Esophagus squamous epithelium (tissue), 5 donors: ENCODE results near the gene VSIG10. TPM values are rescaled to one million over a fixed set of nuclear protein-coding genes. Genes with fewer than 3 reads are reported as not detected.
A peak's percentile ranks its signal among the peaks of the same experiment; 100 is the strongest.

Experiments
- DNase-seq: peaks from one replicate; lab custom pipeline; 2025; lab: John Stamatoyannopoulos, UW
- H3K27ac ChIP-seq, 4 donors: fragments of 200-600 bp; sonication (generic); one replicate each; pipeline ENCODE4 v1.5.1; 2016 to 2019; ENCODE audit warnings: mild to moderate bottlenecking in 1 of 4
- H3K27me3 ChIP-seq, 4 donors: fragments of 200-600 bp; sonication (generic); 1 replicate in 3 of 4; 2 replicates in 1 of 4; pipeline versions ENCODE4 v1.5.1 to v1.6.0; 2017 to 2021; ENCODE audit warnings: antibody characterized with exemption in 1 of 4
- H3K36me3 ChIP-seq, 3 donors: fragments of 200-600 bp; sonication (generic); one replicate each; pipeline ENCODE4 v1.5.1; 2016 to 2019
- H3K4me1 ChIP-seq, 3 donors: fragments of 200-600 bp; sonication (generic); one replicate each; pipeline ENCODE4 v1.5.1; 2017 to 2019
- H3K4me3 ChIP-seq, 4 donors: fragments of 200-600 bp; sonication (generic); 1 replicate in 3 of 4; 2 replicates in 1 of 4; pipeline ENCODE4 v1.5.1; 2016 to 2019; ENCODE audit warnings: mild to moderate bottlenecking in 2 of 4, moderate library complexity in 1 of 4
- H3K9me3 ChIP-seq, 3 donors: fragments of 200-600 bp; sonication (generic); one replicate each; pipeline ENCODE4 v1.5.1; 2016 to 2019
- CTCF ChIP-seq, 6 experiments: fragments of 450-650 bp in 4 of 6; fragments of 200-600 bp in 2 of 6; sonication (generic) in 2 of 6; IDR thresholded peaks; one replicate each; pipeline ENCODE4 v1.5.1; 2016 to 2019; ENCODE audit warnings: antibody characterized with exemption in 6 of 6, mild to moderate bottlenecking in 4 of 6, moderate library complexity in 4 of 6
- POLR2A ChIP-seq, 4 donors: fragments of 450-650 bp; IDR thresholded peaks; one replicate each; pipeline ENCODE4 v1.6.1; 2017; ENCODE audit warnings: antibody characterized with exemption in 4 of 4, mild to moderate bottlenecking in 4 of 4, moderate library complexity in 3 of 4
- WGBS, 2 donors: methylation state at CpG; one replicate each; pipeline ENCODE4 v1.1.5; 2018; 5-methylcytosine and 5-hydroxymethylcytosine counted together
- intact Hi-C: fragments of 100-400 bp; cut with DNase I; formaldehyde crosslinking; loops from one replicate; pipeline ENCODE4 v1.15.0; 2022
- total RNA-seq, 4 donors: library from RNA; depleted of rRNA; stranded (reverse); fragments of >200 nt; gene quantifications; one replicate each; pipeline ENCODE4 v1.1.0, GENCODE V29; 2016
- donor health status: DM: yes; HTN: yes; CAD: no.

VSIG10 gene
- total RNA-seq, result 10 to 100 TPM; 11.9 to 47.1 (median 25.8) TPM

- Histone ChIP-seq H3K36me3 (no peaks in the 10 kb centered on the region), H3K27me3 (no peaks in the 10 kb centered on the region), H3K4me1 (peaks cover 5 to 52% (median 14%) of the 10 kb centered on the region in 3 donors), H3K27ac (peak within 1 kb of the TSS; percentile 79 to 88 (median 86)), H3K9me3 (no peaks in the 10 kb centered on the region), H3K4me3 (peak within 1 kb of the TSS; percentile 65 to 89 (median 79))
- TF ChIP-seq CTCF (IDR thresholded peaks at IDR 0.05), result peak in 1 of 6 experiments; percentile 4
- peak in 2 of 4 donors; percentile 52 to 68 for TF ChIP-seq POLR2A (IDR thresholded peaks at IDR 0.05)
- DNase-seq, result no peak
- intact Hi-C loops, result no loop called here
- WGBS, 2 donors, result 0% methylated on average over 10 of the region's 75 CpGs; no CpG with 5 or more reads in 1 of the 2 donors
Measured at GRCh38 chr12:118103601-118104382, at the start of gene VSIG10. Gene VSIG10 (minus strand): TSS chr12:118104011. CDS start chr12:118103671, 340 bp downstream.

- Histone ChIP-seq H3K4me3 (no peak overlapping the region), H3K27me3 (no peaks in the 10 kb centered on the region), H3K36me3 (peaks cover 0 to 68% (median 6%) of the 10 kb centered on the region in 3 donors), H3K9me3 (no peaks in the 10 kb centered on the region), H3K27ac (no peak overlapping the region), H3K4me1 (no peaks in the 10 kb centered on the region)
- TF ChIP-seq CTCF (IDR thresholded peaks at IDR 0.05) (no peak), POLR2A (IDR thresholded peaks at IDR 0.05) (no peak)
- 72 to 83% methylated on average over 5 of the region's 5 CpGs for WGBS, 2 donors
- intact Hi-C loops, result no loop called here
- no peak for DNase-seq
Measured at GRCh38 chr12:118151755-118152154, 47.9 kb upstream of the VSIG10 start.

- TF ChIP-seq CTCF (IDR thresholded peaks at IDR 0.05), result no peak
- TF ChIP-seq POLR2A (IDR thresholded peaks at IDR 0.05), result no peak
- WGBS, 2 donors, result 50 to 51% methylated on average over 6 to 7 of the region's 7 CpGs
- H3K4me3 ChIP-seq, result no peak overlapping the region
- H3K36me3 ChIP-seq, result peaks cover 6 to 72% (median 7%) of the 10 kb centered on the region in 3 donors
- DNase-seq, result no peak
- no peaks in the 10 kb centered on the region for H3K9me3 ChIP-seq
- H3K4me1 ChIP-seq, result no peaks in the 10 kb centered on the region
- no peak overlapping the region for H3K27ac ChIP-seq
- no peaks in the 10 kb centered on the region for H3K27me3 ChIP-seq
- intact Hi-C loops, result no loop called here
Measured at GRCh38 chr12:118150625-118151024, 46.8 kb upstream of the VSIG10 start.

GRCh38 chr12:118148287-118148686 is 44.5 kb upstream of the VSIG10 start:
- intact Hi-C loops, result no loop called here
- 82 to 89% methylated on average over 5 of the region's 5 CpGs for WGBS, 2 donors

More at GRCh38 chr12:118148287-118148686, 44.5 kb upstream of the VSIG10 start:
- H3K36me3 ChIP-seq, result peaks cover 12 to 94% (median 12%) of the 10 kb centered on the region in 3 donors
- no peak overlapping the region for H3K27ac ChIP-seq
- DNase-seq, result no peak
- peaks cover 0 to 6% (median 0%) of the 10 kb centered on the region in 3 donors for H3K4me1 ChIP-seq
- no peaks in the 10 kb centered on the region for H3K9me3 ChIP-seq
- TF ChIP-seq POLR2A (IDR thresholded peaks at IDR 0.05) (no peak), CTCF (IDR thresholded peaks at IDR 0.05) (no peak)
- no peaks in the 10 kb centered on the region for H3K27me3 ChIP-seq
- no peak overlapping the region for H3K4me3 ChIP-seq
